Activated CD8-positive, alpha-beta memory T cell treated with anti-CD3 and anti-CD28 coated beads, Interleukin-2, amount 50 U/mL, for 1 hour (primary cell): Measurements from ENCODE around the gene COG5.
"Not testable (repeated sequence)": the region's sequence is repeated elsewhere in the genome, so short reads cannot be mapped to it uniquely, and the experiment has no call there.

Experiments used
- DNase-seq: peaks from one replicate; pipeline ENCODE4 v3.0.0-alpha.2; 2020; ENCODE audit errors: extremely low read depth

Gene COG5

GRCh38 chr7:107276220-107276827 lies 287.4 kb downstream of the COG5 start:
- no peak for DNase-seq

- DNase-seq: no peak
These were observed 289.2 kb downstream of the COG5 start for GRCh38 chr7:107274506-107274905.

GRCh38 chr7:107269790-107270189 lies 293.9 kb downstream of the COG5 start:
- no peak for DNase-seq

GRCh38 chr7:107268594-107268993 lies 295.1 kb downstream of the COG5 start:
- no peak for DNase-seq

- no peak for DNase-seq
These were observed 296.6 kb downstream of the COG5 start for GRCh38 chr7:107267138-107267537.

GRCh38 chr7:107264723-107265122 lies 299.0 kb downstream of the COG5 start:
- no peak for DNase-seq

GRCh38 chr7:107262857-107263256 lies 300.9 kb downstream of the COG5 start:
- DNase-seq: no peak

GRCh38 chr7:107258737-107259136 lies 305.0 kb downstream of the COG5 start:
- no peak for DNase-seq

GRCh38 chr7:107255602-107256001 lies 308.1 kb downstream of the COG5 start:
- no peak for DNase-seq

GRCh38 chr7:107254398-107254985 lies 309.2 kb downstream of the COG5 start:
- DNase-seq: no peak

- no peak for DNase-seq
These were observed 310.1 kb downstream of the COG5 start for GRCh38 chr7:107253599-107253998.

GRCh38 chr7:107251963-107252362 lies 311.8 kb downstream of the COG5 start:
- DNase-seq: no peak

- no peak for DNase-seq
These were observed 315.0 kb downstream of the COG5 start for GRCh38 chr7:107248551-107249316.

- not testable (repeated sequence) for DNase-seq
These were observed 316.9 kb downstream of the COG5 start for GRCh38 chr7:107246836-107247235.

- DNase-seq: no peak
These were observed 319.1 kb downstream of the COG5 start for GRCh38 chr7:107244613-107245012.

- no peak for DNase-seq
These were observed 321.5 kb downstream of the COG5 start for GRCh38 chr7:107242267-107242666.

GRCh38 chr7:107237451-107237850 lies 326.3 kb downstream of the COG5 start:
- no peak for DNase-seq

- DNase-seq: no peak
These were observed 326.9 kb downstream of the COG5 start for GRCh38 chr7:107236862-107237261.

GRCh38 chr7:107234436-107234835 lies 329.3 kb downstream of the COG5 start:
- no peak for DNase-seq

GRCh38 chr7:107233981-107234380 lies 329.7 kb downstream of the COG5 start:
- no peak for DNase-seq

GRCh38 chr7:107233174-107233573 lies 330.5 kb downstream of the COG5 start:
- DNase-seq: no peak

- DNase-seq: no peak
These were observed 331.1 kb downstream of the COG5 start for GRCh38 chr7:107232568-107233090.

- no peak for DNase-seq
These were observed 333.4 kb downstream of the COG5 start for GRCh38 chr7:107230334-107230733.
